Measurements from ENCODE around the gene DIP2C.
"Not testable (repeated sequence)": the region's sequence is repeated elsewhere in the genome, so short reads cannot be mapped to it uniquely, and the experiment has no call there.

Gene DIP2C

DNA sequence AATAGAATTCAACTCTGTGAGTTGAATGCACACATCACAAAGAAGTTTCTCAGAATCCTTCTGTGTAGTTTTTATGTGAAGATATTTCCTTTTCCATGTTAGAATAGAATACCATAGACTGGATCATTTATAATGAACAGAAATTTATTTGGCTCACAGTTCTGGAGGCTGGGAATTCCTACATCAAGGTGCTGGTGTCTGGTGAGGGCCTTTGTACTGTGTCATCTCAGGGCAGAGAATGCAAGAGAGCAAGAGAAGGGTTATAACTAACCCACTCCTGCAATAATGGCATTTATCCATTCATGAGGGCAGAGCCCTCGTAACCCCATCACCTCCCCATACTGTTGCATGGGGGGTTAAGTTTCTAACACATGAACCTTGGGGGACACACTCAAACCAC, 18.4 kb upstream of the DIP2C start:
- Histone ChIP-seq H3K27ac (ENCODE audit: low read length) (no peak overlapping the region), H3K4me2 (ENCODE audit: insufficient read depth, low read length) (no peak overlapping the region), H3K9ac (ENCODE audit: low read depth, low read length) (no peak overlapping the region), H3K79me2 (ENCODE audit: insufficient read depth, low read length) (no peaks in the 10 kb centered on the region), H4K20me1 (ENCODE audit: insufficient read depth, low read length) (no peaks in the 10 kb centered on the region), H2AFZ (ENCODE audit: low read depth, low read length) (no peak overlapping the region), H3K27me3 (ENCODE audit: insufficient read depth, low read length, poor library complexity) (no peaks in the 10 kb centered on the region), H3K4me3 (ENCODE audit: low read depth in 1 of 2, low read length in 2 of 2) (no peak overlapping the region), H3K4me1 (ENCODE audit: insufficient read depth, low read length) (no peaks in the 10 kb centered on the region), H3K9me3 (ENCODE audit: insufficient read depth, low read length, severe bottlenecking) (peaks cover 4% of the 10 kb centered on the region), H3K36me3 (ENCODE audit: insufficient read depth, low read length) (no peaks in the 10 kb centered on the region)
- DNase-seq = no peak
- ATAC-seq (ENCODE audit: insufficient read depth, low read depth) = no peak
- TF ChIP-seq CTCF (IDR thresholded peaks at IDR 0.05; ENCODE audit: borderline replicate concordance, extremely low read depth, low read length, poor library complexity, severe bottlenecking) (no peak), EZH2 (IDR thresholded peaks at IDR 0.05; ENCODE audit: borderline replicate concordance, low read depth, low read length, severe bottlenecking) (no peak)

- Histone ChIP-seq H3K79me2 (ENCODE audit: insufficient read depth, low read length) (no peaks in the 10 kb centered on the region), H4K20me1 (ENCODE audit: insufficient read depth, low read length) (no peaks in the 10 kb centered on the region), H3K36me3 (ENCODE audit: insufficient read depth, low read length) (no peaks in the 10 kb centered on the region), H3K9me3 (ENCODE audit: insufficient read depth, low read length, severe bottlenecking) (peaks cover 4% of the 10 kb centered on the region), H2AFZ (ENCODE audit: low read depth, low read length) (no peak overlapping the region), H3K27ac (ENCODE audit: low read length) (no peak overlapping the region), H3K4me1 (ENCODE audit: insufficient read depth, low read length) (no peaks in the 10 kb centered on the region), H3K27me3 (ENCODE audit: insufficient read depth, low read length, poor library complexity) (no peaks in the 10 kb centered on the region), H3K9ac (ENCODE audit: low read depth, low read length) (no peak overlapping the region), H3K4me2 (ENCODE audit: insufficient read depth, low read length) (no peak overlapping the region), H3K4me3 (ENCODE audit: low read depth in 1 of 2, low read length in 2 of 2) (no peak overlapping the region)
- TF ChIP-seq CTCF (IDR thresholded peaks at IDR 0.05; ENCODE audit: borderline replicate concordance, extremely low read depth, low read length, poor library complexity, severe bottlenecking) = no peak
- TF ChIP-seq EZH2 (IDR thresholded peaks at IDR 0.05; ENCODE audit: borderline replicate concordance, low read depth, low read length, severe bottlenecking) = no peak
- no peak for DNase-seq
- ATAC-seq (ENCODE audit: insufficient read depth, low read depth) = no peak
Observed at GRCh38 chr10:707456-707855, 18.0 kb upstream of the DIP2C start.

DNA sequence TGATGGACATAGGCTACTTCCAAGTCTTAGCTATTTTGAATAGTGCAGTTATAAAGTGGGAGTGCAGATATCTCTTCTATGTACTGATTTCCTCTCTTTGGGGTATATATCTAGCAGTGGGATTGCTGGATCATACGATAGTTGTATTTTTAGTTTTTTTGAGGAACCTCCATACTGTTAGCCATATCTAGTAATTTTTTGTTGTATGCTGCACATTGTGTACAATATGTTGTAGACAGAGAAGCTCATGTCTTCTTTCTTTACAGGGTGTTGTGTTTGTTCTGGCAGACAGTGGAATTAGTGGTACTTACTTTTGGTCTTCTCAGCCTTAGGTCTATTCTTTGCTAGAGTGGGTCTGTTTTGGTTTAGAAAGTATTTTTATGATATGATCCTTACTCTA, 13.7 kb upstream of the DIP2C start:
- 0 out of 2 replicates have a peak, but pooled peaks cover 3% of the 10 kb centered on the region for H4K20me1 ChIP-seq (ENCODE audit: insufficient read depth, low read length)
- TF ChIP-seq CTCF (IDR thresholded peaks at IDR 0.05; ENCODE audit: borderline replicate concordance, extremely low read depth, low read length, poor library complexity, severe bottlenecking) (no peak), EZH2 (IDR thresholded peaks at IDR 0.05; ENCODE audit: borderline replicate concordance, low read depth, low read length, severe bottlenecking) (no peak)
- H3K27ac ChIP-seq (ENCODE audit: low read length) = no peak overlapping the region
- H3K9ac ChIP-seq (ENCODE audit: low read depth, low read length) = no peak overlapping the region
- no peaks in the 10 kb centered on the region for H3K79me2 ChIP-seq (ENCODE audit: insufficient read depth, low read length)
- no peak for ATAC-seq (ENCODE audit: insufficient read depth, low read depth)
- no peak overlapping the region for H3K4me3 ChIP-seq (ENCODE audit: low read depth in 1 of 2, low read length in 2 of 2)
- no peaks in the 10 kb centered on the region for H3K4me1 ChIP-seq (ENCODE audit: insufficient read depth, low read length)
- H3K4me2 ChIP-seq (ENCODE audit: insufficient read depth, low read length) = no peak overlapping the region
- peaks cover 4% of the 10 kb centered on the region for H3K9me3 ChIP-seq (ENCODE audit: insufficient read depth, low read length, severe bottlenecking)
- H3K27me3 ChIP-seq (ENCODE audit: insufficient read depth, low read length, poor library complexity) = no peaks in the 10 kb centered on the region
- DNase-seq = no peak
- H2AFZ ChIP-seq (ENCODE audit: low read depth, low read length) = no peak overlapping the region
- H3K36me3 ChIP-seq (ENCODE audit: insufficient read depth, low read length) = no peaks in the 10 kb centered on the region

GRCh38 chr10:700183-700582, 10.7 kb upstream of the DIP2C start:
- H3K27me3 ChIP-seq (ENCODE audit: insufficient read depth, low read length, poor library complexity); H3K4me1 ChIP-seq (ENCODE audit: insufficient read depth, low read length); H3K27ac ChIP-seq (ENCODE audit: low read length); H3K79me2 ChIP-seq (ENCODE audit: insufficient read depth, low read length); H3K4me2 ChIP-seq (ENCODE audit: insufficient read depth, low read length); ATAC-seq (ENCODE audit: insufficient read depth, low read depth); H3K4me3 ChIP-seq (ENCODE audit: low read depth in 1 of 2, low read length in 2 of 2); H2AFZ ChIP-seq (ENCODE audit: low read depth, low read length); DNase-seq; H4K20me1 ChIP-seq (ENCODE audit: insufficient read depth, low read length); H3K9me3 ChIP-seq (ENCODE audit: insufficient read depth, low read length, severe bottlenecking); H3K36me3 ChIP-seq (ENCODE audit: insufficient read depth, low read length); H3K9ac ChIP-seq (ENCODE audit: low read depth, low read length): not testable (repeated sequence)

All from DND-41 (cell line).